Stimulated activated CD4-positive, alpha-beta T cell treated with anti-CD3 and anti-CD28 coated beads, Interleukin-12 subunit alpha, Interleukin-12 subunit beta, amount 100 ng/mL, for 4 hours (primary cell): ENCODE results near the gene CUEDC1.
A peak's percentile ranks its signal among the peaks of the same experiment; 100 is the strongest.

Experiments
- DNase-seq: peaks from one replicate; pipeline ENCODE4 v3.0.0-alpha.2; 2020

Gene CUEDC1

GRCh38 chr17:57957120-57957850, 2.1 kb upstream of the CUEDC1 start:
- no peak for DNase-seq

- peak; percentile 16 for DNase-seq
Observed at GRCh38 chr17:57956291-57957119, 1.3 kb upstream of the CUEDC1 start.

GRCh38 chr17:57954397-57955182, 622 bp downstream of the CUEDC1 start:
- no peak for DNase-seq

GRCh38 chr17:57953705-57954396, 1.4 kb downstream of the CUEDC1 start:
- no peak for DNase-seq

GRCh38 chr17:57953219-57953618, 2.0 kb downstream of the CUEDC1 start:
- no peak for DNase-seq

- DNase-seq, result no peak
Observed at GRCh38 chr17:57949649-57950048, 5.6 kb downstream of the CUEDC1 start.

GRCh38 chr17:57948555-57949420, 6.4 kb downstream of the CUEDC1 start:
- DNase-seq, result no peak

GRCh38 chr17:57948169-57948554, 7.0 kb downstream of the CUEDC1 start:
- no peak for DNase-seq

- DNase-seq, result no peak
Observed at GRCh38 chr17:57947369-57947768, 7.8 kb downstream of the CUEDC1 start.

- no peak for DNase-seq
Observed at GRCh38 chr17:57946798-57947358, 8.3 kb downstream of the CUEDC1 start.

GRCh38 chr17:57945996-57946797, 9.0 kb downstream of the CUEDC1 start:
- DNase-seq, result no peak

- no peak for DNase-seq
Observed at GRCh38 chr17:57944908-57945307, 10.3 kb downstream of the CUEDC1 start.

- no peak for DNase-seq
Observed at GRCh38 chr17:57943645-57944044, 11.6 kb downstream of the CUEDC1 start.

- no peak for DNase-seq
Observed at GRCh38 chr17:57943140-57943539, 12.1 kb downstream of the CUEDC1 start.

- DNase-seq, result no peak
Observed at GRCh38 chr17:57941384-57942370, 13.5 kb downstream of the CUEDC1 start.

GRCh38 chr17:57940653-57941329, 14.4 kb downstream of the CUEDC1 start:
- DNase-seq, result peak; percentile 18

GRCh38 chr17:57940231-57940630, 15.0 kb downstream of the CUEDC1 start:
- no peak for DNase-seq

- DNase-seq, result no peak
Observed at GRCh38 chr17:57939797-57940196, 15.4 kb downstream of the CUEDC1 start.

GRCh38 chr17:57938061-57938502, 17.1 kb downstream of the CUEDC1 start:
- no peak for DNase-seq
